Measurements from ENCODE around the gene KCNJ14. TPM values are rescaled to one million over a fixed set of nuclear protein-coding genes. Genes with fewer than 3 reads are reported as not detected.

The KCNJ14 gene
- polyA plus RNA-seq, 1 donor from 2014 or later = 1.1 TPM

- Histone ChIP-seq H4K20me1 (ENCODE audit: insufficient read depth) (no peaks in the 10 kb centered on the region), H3K27ac (ENCODE audit: low read length) (no peak overlapping the region), H3K9ac (ENCODE audit: low read length) (no peak overlapping the region), H2AFZ (ENCODE audit: low read depth, low read length) (no peak overlapping the region), H3K9me3 (ENCODE audit: low read length) (no peaks in the 10 kb centered on the region), H3K79me2 (replicated peaks; ENCODE audit: insufficient read depth, low read length) (no peaks in the 10 kb centered on the region), H3K9me2 (ENCODE audit: insufficient read depth, low read length) (no peaks in the 10 kb centered on the region), H3K36me3 (ENCODE audit: insufficient read depth, low read length) (no peaks in the 10 kb centered on the region), H3K27me3 (ENCODE audit: insufficient read depth, low read depth, low read length) (no peaks in the 10 kb centered on the region), H3K4me3 (ENCODE audit: low read length) (no peak overlapping the region), H3K4me2 (ENCODE audit: low read length) (no peak overlapping the region), H3F3A (ENCODE audit: insufficient read depth, low read length, poor library complexity, severe bottlenecking) (no peaks in the 10 kb centered on the region)
- TF ChIP-seq EZH2 (IDR thresholded peaks at IDR 0.05; ENCODE audit: borderline replicate concordance, insufficient read depth, low read length, poor library complexity, severe bottlenecking) (no peak), RAD21 (conservative IDR thresholded peaks at IDR 0.05) (no peak), EP300 (conservative IDR thresholded peaks at IDR 0.05; ENCODE audit: poor library complexity, severe bottlenecking) (no peak), MXI1 (conservative IDR thresholded peaks at IDR 0.05; ENCODE audit: poor library complexity, severe bottlenecking) (no peak), SMC3 (conservative IDR thresholded peaks at IDR 0.05; ENCODE audit: poor library complexity) (no peak), CTCF (IDR thresholded peaks at IDR 0.05; ENCODE audit: poor library complexity, severe bottlenecking) (no peak), REST (IDR thresholded peaks at IDR 0.05; ENCODE audit: borderline replicate concordance) (no peak), POLR2AphosphoS5 (IDR thresholded peaks at IDR 0.05) (no peak), TAF1 (IDR thresholded peaks at IDR 0.05; ENCODE audit: low read depth) (no peak)
These were observed 24.3 kb downstream of the KCNJ14 start for GRCh38 chr19:48479686-48480085.

GRCh38 chr19:48480183-48480557 is 24.8 kb downstream of the KCNJ14 start:
- Histone ChIP-seq H3K9me3 (ENCODE audit: low read length) (no peaks in the 10 kb centered on the region), H3K4me2 (ENCODE audit: low read length) (no peak overlapping the region), H3K79me2 (replicated peaks; ENCODE audit: insufficient read depth, low read length) (no peaks in the 10 kb centered on the region), H3K36me3 (ENCODE audit: insufficient read depth, low read length) (no peaks in the 10 kb centered on the region), H3K9ac (ENCODE audit: low read length) (no peak overlapping the region), H4K20me1 (ENCODE audit: insufficient read depth) (no peaks in the 10 kb centered on the region), H3K4me3 (ENCODE audit: low read length) (no peak overlapping the region), H3F3A (ENCODE audit: insufficient read depth, low read length, poor library complexity, severe bottlenecking) (no peaks in the 10 kb centered on the region), H3K9me2 (ENCODE audit: insufficient read depth, low read length) (no peaks in the 10 kb centered on the region), H2AFZ (ENCODE audit: low read depth, low read length) (no peak overlapping the region), H3K27ac (ENCODE audit: low read length) (no peak overlapping the region), H3K27me3 (ENCODE audit: insufficient read depth, low read depth, low read length) (no peaks in the 10 kb centered on the region)
- TF ChIP-seq SMC3 (conservative IDR thresholded peaks at IDR 0.05; ENCODE audit: poor library complexity) (no peak), CTCF (IDR thresholded peaks at IDR 0.05; ENCODE audit: poor library complexity, severe bottlenecking) (no peak), RAD21 (conservative IDR thresholded peaks at IDR 0.05) (no peak), EP300 (conservative IDR thresholded peaks at IDR 0.05; ENCODE audit: poor library complexity, severe bottlenecking) (no peak), EZH2 (IDR thresholded peaks at IDR 0.05; ENCODE audit: borderline replicate concordance, insufficient read depth, low read length, poor library complexity, severe bottlenecking) (no peak), POLR2AphosphoS5 (IDR thresholded peaks at IDR 0.05) (no peak), MXI1 (conservative IDR thresholded peaks at IDR 0.05; ENCODE audit: poor library complexity, severe bottlenecking) (no peak), TAF1 (IDR thresholded peaks at IDR 0.05; ENCODE audit: low read depth) (no peak), REST (IDR thresholded peaks at IDR 0.05; ENCODE audit: borderline replicate concordance) (no peak)
